Activated naive CD4-positive, alpha-beta T cell treated with anti-CD3 and anti-CD28 coated beads, Interleukin-2, amount 50 U/mL, for 16 hours (primary cell): Measurements from ENCODE around the gene ZNF850.
A peak's percentile ranks its signal among the peaks of the same experiment; 100 is the strongest.

Experiments
- DNase-seq: peaks from one replicate; pipeline ENCODE4 v3.0.0-alpha.2; 2020

ZNF850 gene

DNA sequence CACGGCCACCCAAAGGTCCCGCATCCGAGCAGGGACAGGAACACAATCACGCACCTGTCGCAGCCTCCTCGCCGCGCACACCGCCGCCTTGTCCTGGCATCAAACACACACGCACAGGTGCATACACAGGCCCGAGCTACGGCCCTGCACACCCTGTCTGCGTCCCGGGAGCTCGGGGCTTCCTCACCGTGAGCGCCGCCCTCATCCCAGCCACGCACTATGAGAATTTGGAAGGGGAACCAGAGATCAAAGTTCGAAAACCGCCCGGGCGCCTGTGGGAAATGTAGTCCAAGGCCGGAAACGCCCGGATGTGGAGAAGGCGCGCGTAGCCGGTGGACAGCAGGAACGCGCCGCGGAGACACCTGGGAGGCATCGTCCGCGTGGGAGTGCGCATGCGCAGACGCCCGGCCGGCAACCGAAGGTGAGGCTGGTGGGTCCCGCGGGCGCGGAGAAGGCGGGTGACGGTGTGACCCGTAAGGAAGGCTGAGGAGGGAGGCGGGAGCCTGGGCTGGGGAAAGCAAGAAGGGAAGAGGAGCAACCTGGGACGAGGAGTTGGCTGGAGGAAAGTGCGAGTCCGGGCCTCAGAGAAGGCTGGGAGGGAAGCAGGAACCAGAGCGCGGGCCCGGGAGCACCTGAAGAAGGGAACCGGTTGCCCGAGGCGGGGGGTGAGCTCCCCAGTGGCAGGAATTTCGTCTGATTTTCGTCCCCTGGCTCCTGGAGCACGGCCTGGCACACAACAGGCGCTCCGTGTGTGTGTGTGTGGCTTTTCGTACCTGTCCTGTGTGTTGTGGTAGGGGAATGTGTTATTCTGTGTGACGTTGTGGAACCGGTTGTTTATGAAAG, 85.2 kb downstream of the ZNF850 start, which contains the start of gene ZNF567:
ZNF567 (plus strand) TSS at position 399 of the 843 bp plus-strand sequence. CDS start 7,256 bp downstream, outside the sequence.
- DNase-seq = peak; percentile 98

GRCh38 chr19:36686365-36687213, 86.0 kb downstream of the ZNF850 start:
- DNase-seq = no peak

- DNase-seq = no peak
Measured at GRCh38 chr19:36685835-36686234, 86.8 kb downstream of the ZNF850 start.

DNA sequence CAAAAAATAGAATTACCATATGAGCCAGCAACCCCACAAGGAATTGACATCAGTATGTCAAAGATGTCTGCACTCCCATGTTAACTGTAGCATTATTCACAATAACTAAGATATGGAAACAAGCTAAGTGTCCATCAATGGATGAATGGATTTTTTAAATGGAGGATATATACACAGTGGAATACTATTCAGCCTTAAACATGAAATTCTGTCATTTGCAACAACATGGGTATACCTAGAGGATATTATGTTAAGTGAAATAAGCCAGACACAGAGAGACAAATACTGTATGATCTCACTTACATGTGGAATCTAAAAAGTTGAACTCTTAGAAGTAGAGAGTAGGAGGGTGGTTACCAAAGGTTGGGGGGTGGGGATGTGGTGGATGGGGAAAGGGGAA, 93.2 kb downstream of the ZNF850 start:
- DNase-seq = no peak

DNA sequence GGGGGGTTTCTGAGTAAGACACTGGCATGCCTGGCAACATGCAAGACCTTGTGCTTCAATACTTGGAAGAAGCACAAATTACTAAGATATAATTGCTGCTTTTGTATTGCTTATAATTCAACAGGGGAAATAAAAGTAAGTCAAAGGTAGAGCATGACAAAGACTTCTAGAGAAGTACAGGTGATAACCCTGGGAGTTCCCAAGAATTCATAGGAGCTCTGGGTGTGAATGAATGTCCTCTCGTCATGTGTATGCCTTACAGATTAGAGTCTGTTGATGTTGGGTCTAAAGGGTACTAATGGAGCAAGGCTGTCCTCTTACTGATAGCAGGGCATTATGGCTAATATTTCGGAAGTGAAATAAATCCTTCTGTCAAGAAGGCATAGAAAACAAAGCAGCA, 98.4 kb downstream of the ZNF850 start:
- DNase-seq = no peak

DNA sequence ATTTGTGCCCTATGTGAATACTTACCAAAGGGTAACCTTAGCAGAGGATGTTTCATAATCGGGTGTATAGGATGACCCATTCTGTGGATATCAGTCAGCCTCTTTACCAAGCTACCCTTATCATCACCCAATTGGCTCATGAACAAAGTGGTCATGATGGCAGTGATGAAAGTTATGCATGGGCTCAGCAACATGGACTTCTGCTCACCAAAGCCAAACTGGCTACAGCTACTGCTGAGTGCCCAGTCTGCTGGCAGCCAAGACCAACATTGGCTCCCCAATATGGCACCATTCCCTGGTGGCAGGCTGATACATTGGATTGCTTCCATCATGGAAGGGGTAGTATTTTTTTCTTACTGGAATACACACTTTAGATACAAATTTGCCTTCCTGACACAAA, 100.2 kb downstream of the ZNF850 start:
- no peak for DNase-seq

- no peak for DNase-seq
Measured at GRCh38 chr19:36668646-36669045, 104.0 kb downstream of the ZNF850 start.

GRCh38 chr19:36665832-36666231, 106.8 kb downstream of the ZNF850 start:
- DNase-seq = no peak
